ENCODE results near the gene RTN4. TPM values are rescaled to one million over a fixed set of nuclear protein-coding genes. Genes with fewer than 3 reads are reported as not detected.
"Not testable (repeated sequence)": the region's sequence is repeated elsewhere in the genome, so short reads cannot be mapped to it uniquely, and the experiment has no call there.

Gene RTN4
- total RNA-seq, 4 donors from 2014 or later: 95.8 to 179 (median 129) TPM

DNA sequence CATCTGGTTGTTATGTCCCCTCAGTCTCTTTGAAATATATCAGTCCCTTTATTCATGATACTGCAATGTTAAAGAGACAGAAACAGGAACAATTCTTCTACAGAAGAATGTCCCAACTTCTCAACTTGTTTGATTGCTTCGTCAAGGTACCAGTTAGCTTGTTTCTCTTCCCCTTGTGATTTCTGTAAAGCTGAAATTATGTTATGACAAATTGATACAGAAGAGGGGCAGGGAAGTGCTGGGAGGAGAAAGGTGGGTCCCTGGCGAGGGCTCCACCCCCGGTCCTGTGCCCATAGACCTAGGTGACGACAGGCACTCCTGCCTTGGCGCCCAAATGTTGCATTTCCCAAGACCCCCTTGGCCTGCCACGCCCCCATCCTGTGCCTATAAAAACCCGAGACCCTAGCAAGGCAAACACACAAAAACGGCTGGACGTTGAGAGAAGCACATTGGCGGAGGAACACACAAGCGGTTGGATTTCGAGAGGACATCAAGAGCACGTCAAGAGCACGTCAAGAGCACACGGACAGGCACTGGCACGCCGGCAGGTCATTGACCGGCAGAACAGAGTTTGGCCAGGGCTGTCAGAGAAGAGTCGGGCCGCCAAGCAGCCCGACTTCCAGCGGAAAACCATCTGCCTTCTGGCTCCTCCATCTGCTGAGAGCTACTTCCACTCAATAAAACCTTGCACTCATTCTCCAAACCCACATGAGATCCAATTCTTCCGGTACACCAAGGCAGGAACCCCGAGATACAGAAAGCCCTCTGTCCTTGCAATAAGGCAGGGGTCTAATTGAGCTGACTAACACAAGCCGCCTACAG is 11.5 kb upstream of the RTN4 start:
- H3K9me3 ChIP-seq: no peaks in the 10 kb centered on the region
- DNase-seq: no peak
- WGBS, 2 donors: 70 to 88% methylated on average over 1 to 24 of the region's 25 CpGs
- no peaks in the 10 kb centered on the region for H3K27me3 ChIP-seq
- TF ChIP-seq, protein P1, sequence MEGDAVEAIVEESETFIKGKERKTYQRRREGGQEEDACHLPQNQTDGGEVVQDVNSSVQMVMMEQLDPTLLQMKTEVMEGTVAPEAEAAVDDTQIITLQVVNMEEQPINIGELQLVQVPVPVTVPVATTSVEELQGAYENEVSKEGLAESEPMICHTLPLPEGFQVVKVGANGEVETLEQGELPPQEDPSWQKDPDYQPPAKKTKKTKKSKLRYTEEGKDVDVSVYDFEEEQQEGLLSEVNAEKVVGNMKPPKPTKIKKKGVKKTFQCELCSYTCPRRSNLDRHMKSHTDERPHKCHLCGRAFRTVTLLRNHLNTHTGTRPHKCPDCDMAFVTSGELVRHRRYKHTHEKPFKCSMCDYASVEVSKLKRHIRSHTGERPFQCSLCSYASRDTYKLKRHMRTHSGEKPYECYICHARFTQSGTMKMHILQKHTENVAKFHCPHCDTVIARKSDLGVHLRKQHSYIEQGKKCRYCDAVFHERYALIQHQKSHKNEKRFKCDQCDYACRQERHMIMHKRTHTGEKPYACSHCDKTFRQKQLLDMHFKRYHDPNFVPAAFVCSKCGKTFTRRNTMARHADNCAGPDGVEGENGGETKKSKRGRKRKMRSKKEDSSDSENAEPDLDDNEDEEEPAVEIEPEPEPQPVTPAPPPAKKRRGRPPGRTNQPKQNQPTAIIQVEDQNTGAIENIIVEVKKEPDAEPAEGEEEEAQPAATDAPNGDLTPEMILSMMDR (IDR thresholded peaks at IDR 0.05): no peak
- no peak for TF ChIP-seq POLR2A (IDR thresholded peaks at IDR 0.05)
- H3K4me3 ChIP-seq: no peak overlapping the region
- H3K27ac ChIP-seq: no peak overlapping the region
- H3K4me1 ChIP-seq: no peaks in the 10 kb centered on the region
- intact Hi-C loops (cut with DNase I): no loop called here
- H3K36me3 ChIP-seq: no peaks in the 10 kb centered on the region

DNA sequence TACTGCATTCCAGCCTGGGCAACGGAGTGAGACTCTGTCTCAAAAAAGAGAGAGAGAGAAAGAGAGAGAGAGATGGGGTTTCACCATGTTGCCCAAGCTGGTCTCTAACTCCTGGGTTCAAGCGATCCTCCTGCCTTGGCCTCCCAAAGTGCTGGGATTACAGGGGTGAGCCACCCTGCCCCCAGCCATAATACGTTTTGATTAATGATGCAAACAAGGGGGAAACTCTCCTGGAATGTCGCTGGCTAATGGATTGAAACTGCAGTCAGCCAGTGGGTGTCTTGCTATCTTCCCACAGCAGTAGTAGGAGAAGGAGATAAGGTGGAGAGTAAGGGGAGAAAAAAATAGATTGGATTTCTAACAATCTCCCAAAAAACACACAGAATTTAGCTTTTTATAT is 9.5 kb upstream of the RTN4 start:
- Histone ChIP-seq H3K9me3 (no peaks in the 10 kb centered on the region), H3K27me3 (no peaks in the 10 kb centered on the region), H3K4me3 (no peak overlapping the region), H3K27ac (no peak overlapping the region), H3K36me3 (no peaks in the 10 kb centered on the region), H3K4me1 (no peaks in the 10 kb centered on the region)
- no peak for TF ChIP-seq POLR2A (IDR thresholded peaks at IDR 0.05)
- TF ChIP-seq, protein P1 (IDR thresholded peaks at IDR 0.05): no peak
- intact Hi-C loops (cut with DNase I): no loop called here
- WGBS, 2 donors: 70 to 81% methylated on average over 2 to 4 of the region's 4 CpGs
- no peak for DNase-seq

DNA sequence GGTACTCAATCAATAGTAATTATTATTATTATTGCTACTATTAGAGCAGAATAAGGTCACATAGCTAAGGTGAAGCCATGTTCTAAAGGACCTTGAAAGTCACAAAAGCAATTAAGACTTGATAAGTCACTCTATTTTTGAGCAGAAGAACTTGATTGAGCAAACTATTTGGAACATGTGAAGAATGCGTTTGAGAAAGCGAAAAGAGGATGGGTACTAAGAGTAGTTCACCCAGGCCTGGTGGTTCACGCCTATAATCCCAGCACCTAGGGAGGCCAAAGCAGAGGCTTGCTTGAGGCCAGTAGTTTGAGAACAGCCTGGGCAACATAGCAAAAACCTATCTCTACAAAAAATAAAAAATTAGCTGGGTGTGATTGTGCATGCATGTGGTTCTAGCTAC is 7.2 kb upstream of the RTN4 start:
- intact Hi-C loops (cut with DNase I): no loop called here
- H3K4me1 ChIP-seq: peaks cover 0 to 3% (median 0%) of the 10 kb centered on the region in 3 donors
- DNase-seq: no peak
- no peak overlapping the region for H3K27ac ChIP-seq
- H3K9me3 ChIP-seq: no peaks in the 10 kb centered on the region
- TF ChIP-seq POLR2A (IDR thresholded peaks at IDR 0.05): no peak
- TF ChIP-seq, protein P1 (IDR thresholded peaks at IDR 0.05): no peak
- no peaks in the 10 kb centered on the region for H3K27me3 ChIP-seq
- H3K4me3 ChIP-seq: no peak overlapping the region
- 96% methylated on average over 3 of the region's 3 CpGs for WGBS, 2 donors
- no peaks in the 10 kb centered on the region for H3K36me3 ChIP-seq

- Histone ChIP-seq H3K27ac (no peak overlapping the region), H3K4me1 (peaks cover 11 to 16% (median 11%) of the 10 kb centered on the region in 3 donors), H3K9me3 (no peaks in the 10 kb centered on the region), H3K27me3 (no peaks in the 10 kb centered on the region), H3K36me3 (no peaks in the 10 kb centered on the region), H3K4me3 (no peak overlapping the region)
- intact Hi-C loops (cut with DNase I): no loop called here
- TF ChIP-seq, protein P1 (IDR thresholded peaks at IDR 0.05): no peak
- TF ChIP-seq POLR2A (IDR thresholded peaks at IDR 0.05): no peak
- 78 to 87% methylated on average over 8 to 9 of the region's 9 CpGs for WGBS, 2 donors
- no peak for DNase-seq
Observed at GRCh38 chr2:55056024-55056521, 5.8 kb upstream of the RTN4 start.

DNA sequence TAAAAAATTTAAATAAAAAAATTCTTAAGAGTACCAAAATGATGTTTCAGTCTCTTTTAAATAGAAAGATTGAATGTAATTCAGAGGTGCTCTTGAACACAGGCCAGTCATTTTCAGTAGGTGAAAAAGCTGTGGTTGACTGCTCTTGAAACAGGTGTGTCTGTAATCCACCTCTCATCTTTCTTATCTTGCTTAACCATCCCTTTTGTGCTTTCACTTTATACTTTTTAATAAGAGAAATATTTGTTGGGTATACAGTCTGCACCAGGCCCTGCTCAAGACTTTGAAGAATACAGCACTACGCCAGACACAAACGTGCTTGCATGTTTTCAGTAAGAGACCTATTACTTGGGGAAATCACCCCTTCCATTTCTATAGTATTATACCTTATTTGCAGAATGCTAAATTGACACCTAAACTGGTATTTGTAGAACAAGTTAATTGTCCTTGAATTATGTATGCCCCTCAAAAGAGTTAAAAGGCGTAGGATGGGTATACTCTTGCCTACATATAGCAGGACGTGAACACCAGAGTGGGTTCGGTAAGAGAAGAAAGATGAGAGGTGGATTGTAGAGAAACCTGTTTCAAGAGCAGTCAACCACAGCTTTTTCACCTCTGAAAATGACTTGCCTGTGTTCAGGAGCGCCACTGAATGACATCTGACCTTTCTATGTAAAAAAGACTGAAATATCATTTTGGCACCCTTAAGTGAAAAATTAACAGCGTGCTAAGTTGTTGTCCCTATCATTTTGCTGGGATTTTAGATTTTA is 4.0 kb upstream of the RTN4 start:
- Histone ChIP-seq H3K9me3 (no peaks in the 10 kb centered on the region), H3K4me1 (peaks cover 11 to 16% (median 12%) of the 10 kb centered on the region in 3 donors), H3K27ac (no peak overlapping the region), H3K4me3 (no peak overlapping the region), H3K36me3 (no peaks in the 10 kb centered on the region), H3K27me3 (no peaks in the 10 kb centered on the region)
- DNase-seq: no peak
- WGBS, 2 donors: 76 to 90% methylated on average over 7 of the region's 7 CpGs
- intact Hi-C loops (cut with DNase I): no loop called here
- TF ChIP-seq, protein P1 (IDR thresholded peaks at IDR 0.05): no peak
- TF ChIP-seq POLR2A (IDR thresholded peaks at IDR 0.05): no peak

- intact Hi-C loops (cut with DNase I): not testable (repeated sequence)
- 73 to 81% methylated on average over 4 of the region's 4 CpGs for WGBS, 2 donors
Observed at GRCh38 chr2:55053225-55053624, 3.0 kb upstream of the RTN4 start.

More at GRCh38 chr2:55053225-55053624, 3.0 kb upstream of the RTN4 start:
- not testable (repeated sequence) for H3K27me3 ChIP-seq, H3K27ac ChIP-seq, H3K9me3 ChIP-seq, H3K4me3 ChIP-seq, H3K36me3 ChIP-seq, DNase-seq
- peaks cover 11 to 26% (median 12%) of the 10 kb centered on the region in 3 donors for H3K4me1 ChIP-seq
